Activated CD8-positive, alpha-beta T cell treated with anti-CD3 and anti-CD28 coated beads, Interleukin-2, amount 10 ng/mL, durations not matched to agents 7 days and 5 days (primary cell): Measurements from ENCODE around the gene PRUNE2. TPM values are rescaled to one million over a fixed set of nuclear protein-coding genes. Genes with fewer than 3 reads are reported as not detected.

Source experiments
- ATAC-seq: fragments of 150-1000 bp; cut with Tn5 transposase; one replicate; pipeline ENCODE4 v1.10.0; 2021; ENCODE audit warnings: moderate library complexity
- CTCF ChIA-PET: fragments of 350-600 bp; sonication (Branson Sonifier 250); formaldehyde crosslinking; loops from one replicate; lab custom pipeline; 2021; ENCODE audit warnings: antibody characterized with exemption; lab: Charles Lee
- POLR2A ChIA-PET: fragments of 350-600 bp; sonication (Branson Sonifier 250); formaldehyde crosslinking; loops from one replicate; lab custom pipeline; 2021; ENCODE audit warnings: antibody characterized with exemption; lab: Charles Lee
- DNase-seq: peaks from one replicate; pipeline ENCODE4 v3.0.0-alpha.2; 2020
- H3K27ac Mint-ChIP-seq: one replicate; pipeline ENCODE4 v1.8.0; 2021; ENCODE audit warnings: mild to moderate bottlenecking, mixed read lengths
- H3K27me3 Mint-ChIP-seq: one replicate; pipeline ENCODE4 v1.8.0; 2021; ENCODE audit warnings: low read depth, mixed read lengths
- H3K36me3 Mint-ChIP-seq: one replicate; pipeline ENCODE4 v1.8.0; 2021; ENCODE audit warnings: low read depth, mixed read lengths
- H3K4me1 Mint-ChIP-seq: one replicate; pipeline ENCODE4 v1.8.0; 2021; ENCODE audit warnings: low read depth, mixed read lengths
- H3K4me3 Mint-ChIP-seq: one replicate; pipeline ENCODE4 v1.8.0; 2021; ENCODE audit warnings: mild to moderate bottlenecking, mixed read lengths
- H3K9me3 Mint-ChIP-seq: one replicate; pipeline ENCODE4 v1.8.0; 2022; ENCODE audit warnings: mixed read lengths; ENCODE audit not compliant: insufficient read depth
- total RNA-seq, 2 experiments: library from RNA; stranded (reverse); gene quantifications; one replicate each; pipeline ENCODE4 v1.2.3, GENCODE V29; 2021

The PRUNE2 gene
- total RNA-seq, 2 experiments from 2014 or later, result 0.16 to 0.52 TPM

DNA sequence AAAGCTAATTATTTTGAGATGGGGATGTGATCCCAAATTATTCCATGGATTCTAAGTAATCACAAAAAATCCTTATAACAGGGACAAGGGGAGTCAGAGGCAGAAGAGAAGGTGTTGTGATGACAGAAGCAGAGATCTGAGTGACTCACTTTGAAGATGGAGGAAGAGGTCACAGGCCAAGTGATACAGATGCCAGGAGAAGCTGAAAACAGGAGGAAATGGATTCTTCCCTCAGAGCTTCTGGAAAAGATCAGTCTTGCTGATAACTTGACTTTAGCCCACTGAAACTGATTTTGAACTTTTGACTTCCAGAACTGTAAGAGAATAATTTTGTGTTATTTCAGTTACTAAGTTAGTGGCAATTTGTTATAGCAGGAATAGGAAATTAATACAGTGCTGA, 341.6 kb downstream of the PRUNE2 start:
- no peak for ATAC-seq
- peaks cover under 1% of the 10 kb centered on the region for H3K36me3 Mint-ChIP-seq
- ChIA-PET POLR2A (interaction anchor here (1.9 kb wide), 1 partner anchor 12 kb away, joined by 5 read pairs; no protein-coding TSS in a partner anchor), CTCF (interaction anchor here (1.4 kb wide), 1 partner anchor 12 kb away, joined by 4 read pairs; no protein-coding TSS in a partner anchor)
- no peak overlapping the region for H3K27ac Mint-ChIP-seq
- H3K4me1 Mint-ChIP-seq, result peaks cover 9% of the 10 kb centered on the region
- no peak for DNase-seq
- H3K27me3 Mint-ChIP-seq, result peaks cover 11% of the 10 kb centered on the region
- H3K9me3 Mint-ChIP-seq, result no peaks in the 10 kb centered on the region
- no peak overlapping the region for H3K4me3 Mint-ChIP-seq

GRCh38 chr9:76562511-76562911, 343.4 kb downstream of the PRUNE2 start:
- peaks cover 8% of the 10 kb centered on the region for H3K4me1 Mint-ChIP-seq
- no peak overlapping the region for H3K4me3 Mint-ChIP-seq
- ChIA-PET CTCF (interaction anchor here (1.4 kb wide), 1 partner anchor 97 kb away, joined by 4 read pairs; no protein-coding TSS in a partner anchor), POLR2A (interaction anchor here (1.9 kb wide), 1 partner anchor 13 kb away, joined by 5 read pairs; no protein-coding TSS in a partner anchor)
- no peak overlapping the region for H3K27ac Mint-ChIP-seq
- no peaks in the 10 kb centered on the region for H3K9me3 Mint-ChIP-seq
- no peak for ATAC-seq
- no peaks in the 10 kb centered on the region for H3K36me3 Mint-ChIP-seq
- H3K27me3 Mint-ChIP-seq, result peaks cover 14% of the 10 kb centered on the region
- DNase-seq, result no peak

GRCh38 chr9:76561900-76562299, 344.0 kb downstream of the PRUNE2 start:
- H3K4me3 Mint-ChIP-seq, result no peak overlapping the region
- peaks cover 17% of the 10 kb centered on the region for H3K27me3 Mint-ChIP-seq
- H3K4me1 Mint-ChIP-seq, result peaks cover 8% of the 10 kb centered on the region
- no peaks in the 10 kb centered on the region for H3K9me3 Mint-ChIP-seq
- H3K27ac Mint-ChIP-seq, result no peak overlapping the region
- ChIA-PET CTCF (interaction anchor here (1.4 kb wide), 1 partner anchor 97 kb away, joined by 4 read pairs; no protein-coding TSS in a partner anchor), POLR2A (interaction anchor here (0.8 kb wide), 1 partner anchor 15 kb away, joined by 4 read pairs; no protein-coding TSS in a partner anchor)
- ATAC-seq (no peak), DNase-seq (no peak)
- no peaks in the 10 kb centered on the region for H3K36me3 Mint-ChIP-seq

Other genes with a start within 250 kb of the PRUNE2 start
- gene PCA3, start 141.7 kb downstream of the PRUNE2 start, total RNA-seq, result not detected
- not detected for gene FOXB2, start 113.5 kb upstream of the PRUNE2 start, total RNA-seq